Measurements from ENCODE around the gene NUDT21. TPM values are rescaled to one million over a fixed set of nuclear protein-coding genes. Genes with fewer than 3 reads are reported as not detected.

NUDT21 gene
- total RNA-seq, 1 experiment from 2014 or later: 97.6 TPM

GRCh38 chr16:56478281-56479049 lies 27.3 kb upstream of the NUDT21 start:
- intact Hi-C loops (cut with micrococcal nuclease; ENCODE audit: unreplicated experiment): no loop called here
- H3K4me3 ChIP-seq (ENCODE audit: low read depth in 2 of 2, low read length in 2 of 2): no peak overlapping the region
- H3K36me3 ChIP-seq (ENCODE audit: control insufficient read depth, insufficient read depth, low read length): peaks cover 14% of the 10 kb centered on the region
- H3K9me3 ChIP-seq (ENCODE audit: control insufficient read depth, insufficient read depth, low read depth, low read length): no peaks in the 10 kb centered on the region
- ChIA-PET POLR2A (no interaction called here), CTCF (no interaction called here)
- H3K27me3 ChIP-seq (ENCODE audit: control insufficient read depth, insufficient read depth, low read length): no peaks in the 10 kb centered on the region
- BruUV-seq (replicated peaks): no TSS peak
- DNase-seq (ENCODE audit: low read depth, low spot score): no peak
- TF ChIP-seq SIN3A (IDR thresholded peaks at IDR 0.05; ENCODE audit: borderline replicate concordance, insufficient read depth, low read depth, low read length) (no peak), TCF7L2 (IDR thresholded peaks at IDR 0.05; ENCODE audit: low read depth, low read length) (no peak), REST (IDR thresholded peaks at IDR 0.05; ENCODE audit: insufficient read depth in 1 of 2, low read depth in 2 of 2, low read length in 1 of 2) (no peak)
- TF ChIP-seq, protein P1, sequence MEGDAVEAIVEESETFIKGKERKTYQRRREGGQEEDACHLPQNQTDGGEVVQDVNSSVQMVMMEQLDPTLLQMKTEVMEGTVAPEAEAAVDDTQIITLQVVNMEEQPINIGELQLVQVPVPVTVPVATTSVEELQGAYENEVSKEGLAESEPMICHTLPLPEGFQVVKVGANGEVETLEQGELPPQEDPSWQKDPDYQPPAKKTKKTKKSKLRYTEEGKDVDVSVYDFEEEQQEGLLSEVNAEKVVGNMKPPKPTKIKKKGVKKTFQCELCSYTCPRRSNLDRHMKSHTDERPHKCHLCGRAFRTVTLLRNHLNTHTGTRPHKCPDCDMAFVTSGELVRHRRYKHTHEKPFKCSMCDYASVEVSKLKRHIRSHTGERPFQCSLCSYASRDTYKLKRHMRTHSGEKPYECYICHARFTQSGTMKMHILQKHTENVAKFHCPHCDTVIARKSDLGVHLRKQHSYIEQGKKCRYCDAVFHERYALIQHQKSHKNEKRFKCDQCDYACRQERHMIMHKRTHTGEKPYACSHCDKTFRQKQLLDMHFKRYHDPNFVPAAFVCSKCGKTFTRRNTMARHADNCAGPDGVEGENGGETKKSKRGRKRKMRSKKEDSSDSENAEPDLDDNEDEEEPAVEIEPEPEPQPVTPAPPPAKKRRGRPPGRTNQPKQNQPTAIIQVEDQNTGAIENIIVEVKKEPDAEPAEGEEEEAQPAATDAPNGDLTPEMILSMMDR (IDR thresholded peaks at IDR 0.05): no peak
- in situ Hi-C loops (cut with HindIII; ENCODE audit: low pct_unique_long_range_greater_than_20kb, low sequenced_read_pairs): no loop called here
- ATAC-seq: no peak
- H3K4me1 ChIP-seq (ENCODE audit: control insufficient read depth, insufficient read depth, low read length): no peaks in the 10 kb centered on the region
- H3K27ac ChIP-seq (ENCODE audit: low read length): no peak overlapping the region

GRCh38 chr16:56477096-56477878 lies 26.2 kb upstream of the NUDT21 start:
- peaks cover 14% of the 10 kb centered on the region for H3K36me3 ChIP-seq (ENCODE audit: control insufficient read depth, insufficient read depth, low read length)
- in situ Hi-C loops (cut with HindIII; ENCODE audit: low pct_unique_long_range_greater_than_20kb, low sequenced_read_pairs): no loop called here
- ChIA-PET POLR2A (no interaction called here), CTCF (no interaction called here)
- intact Hi-C loops (cut with micrococcal nuclease; ENCODE audit: unreplicated experiment): no loop called here
- no peak overlapping the region for H3K4me3 ChIP-seq (ENCODE audit: low read depth in 2 of 2, low read length in 2 of 2)
- H3K27me3 ChIP-seq (ENCODE audit: control insufficient read depth, insufficient read depth, low read length): no peaks in the 10 kb centered on the region
- TF ChIP-seq TCF7L2 (IDR thresholded peaks at IDR 0.05; ENCODE audit: low read depth, low read length): no peak
- TF ChIP-seq REST (IDR thresholded peaks at IDR 0.05; ENCODE audit: insufficient read depth in 1 of 2, low read depth in 2 of 2, low read length in 1 of 2): no peak
- no peak for TF ChIP-seq SIN3A (IDR thresholded peaks at IDR 0.05; ENCODE audit: borderline replicate concordance, insufficient read depth, low read depth, low read length)
- no peak for TF ChIP-seq POLR2AphosphoS5 (IDR thresholded peaks at IDR 0.05; ENCODE audit: low read depth, low read length)
- TF ChIP-seq, protein P1 (IDR thresholded peaks at IDR 0.05): no peak
- peak; percentile 63 for ATAC-seq
- no TSS peak for BruUV-seq (replicated peaks)
- H3K9me3 ChIP-seq (ENCODE audit: control insufficient read depth, insufficient read depth, low read depth, low read length): no peaks in the 10 kb centered on the region
- H3K4me1 ChIP-seq (ENCODE audit: control insufficient read depth, insufficient read depth, low read length): no peaks in the 10 kb centered on the region
- peak; percentile 17 for DNase-seq (ENCODE audit: low read depth, low spot score)
- no peak overlapping the region for H3K27ac ChIP-seq (ENCODE audit: low read length)
